Uterus (tissue), 2 donors: ENCODE results near the gene WDR20.

Experiments used
- CTCF ChIP-seq, 4 experiments: fragments of 200-600 bp in 2 of 4; fragments of 450-650 bp in 2 of 4; sonication (generic) in 2 of 4; IDR thresholded peaks; one replicate each; pipeline ENCODE4 v1.5.1; 2016 to 2019; ENCODE audit warnings: antibody characterized with exemption in 4 of 4, mild to moderate bottlenecking in 2 of 4, moderate library complexity in 1 of 4
- POLR2A ChIP-seq, 2 donors: fragments of 450-650 bp; IDR thresholded peaks; one replicate each; pipeline ENCODE4 v1.6.1; 2016; ENCODE audit warnings: antibody characterized with exemption in 2 of 2, mild to moderate bottlenecking in 1 of 2, moderate library complexity in 1 of 2

DNA sequence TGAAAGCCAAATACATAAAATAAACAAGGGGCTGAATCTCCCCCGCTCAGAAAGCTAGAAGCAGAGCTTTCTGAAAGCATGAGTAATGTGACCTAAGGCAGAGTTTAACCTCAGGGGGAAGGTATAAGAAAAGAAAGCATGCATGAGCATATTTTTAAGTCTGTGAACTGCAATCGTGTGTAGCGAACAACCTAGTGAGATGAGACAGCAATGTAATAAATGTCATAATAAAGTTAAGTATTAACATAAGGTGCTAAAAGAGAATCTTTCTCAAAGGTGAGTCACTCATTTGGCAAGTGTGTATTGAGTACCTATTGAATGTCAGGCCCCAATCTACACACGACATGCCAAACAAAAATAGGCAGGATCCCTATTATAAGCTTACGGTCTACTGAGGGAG, 14.2 kb upstream of the WDR20 start:
- TF ChIP-seq CTCF (IDR thresholded peaks at IDR 0.05) (no peak), POLR2A (IDR thresholded peaks at IDR 0.05) (no peak)
